Spleen (tissue), 13 donors: ENCODE measurements around the gene LRMDA. TPM values are rescaled to one million over a fixed set of nuclear protein-coding genes. Genes with fewer than 3 reads are reported as not detected.
A peak's percentile ranks its signal among the peaks of the same experiment; 100 is the strongest.

Experiments
- DNase-seq: peaks from one replicate; pipeline ENCODE4 v3.0.0-alpha.2; 2020
- H3K27ac ChIP-seq, 8 donors: fragments of 200-600 bp; sonication (generic) in 7 of 8; 1 replicate in 4 of 8; 2 replicates in 4 of 8; pipeline versions ENCODE4 v1.5.0 to v1.8.0; 2016 to 2021; ENCODE audit warnings: inconsistent platforms in 4 of 8, mild to moderate bottlenecking in 4 of 8, moderate library complexity in 1 of 8
- H3K27me3 ChIP-seq, 7 donors: fragments of 200-600 bp; sonication (generic) in 6 of 7; replicated peaks in 1 of 7; 1 replicate in 4 of 7; 2 replicates in 3 of 7; pipeline versions ENCODE4 v1.5.0 to v1.8.0; 2016 to 2021; ENCODE audit warnings: inconsistent platforms in 3 of 7, mild to moderate bottlenecking in 1 of 7
- H3K36me3 ChIP-seq, 6 donors: fragments of 200-600 bp; sonication (generic) in 5 of 6; 1 replicate in 4 of 6; 2 replicates in 2 of 6; pipeline versions ENCODE4 v1.5.0 to v1.8.0; 2016 to 2021; ENCODE audit warnings: inconsistent platforms in 2 of 6
- H3K4me1 ChIP-seq, 6 donors: fragments of 200-600 bp; sonication (generic) in 5 of 6; 1 replicate in 3 of 6; 2 replicates in 3 of 6; pipeline versions ENCODE4 v1.5.0 to v1.8.0; 2016 to 2021; ENCODE audit warnings: inconsistent platforms in 3 of 6
- H3K4me3 ChIP-seq, 8 donors: fragments of 200-600 bp; sonication (generic) in 7 of 8; 1 replicate in 4 of 8; 2 replicates in 4 of 8; pipeline versions ENCODE4 v1.5.0 to v1.8.0; 2016 to 2021; ENCODE audit warnings: inconsistent platforms in 4 of 8, mild to moderate bottlenecking in 4 of 8, moderate library complexity in 2 of 8
- H3K9me3 ChIP-seq, 8 donors: fragments of 200-600 bp; sonication (generic) in 7 of 8; 1 replicate in 4 of 8; 2 replicates in 4 of 8; pipeline versions ENCODE4 v1.5.0 to v1.8.0; 2016 to 2021; ENCODE audit warnings: inconsistent platforms in 4 of 8
- CTCF ChIP-seq, 11 experiments: fragments of 200-600 bp in 7 of 11; fragments of 450-650 bp in 4 of 11; sonication (generic) in 4 of 11; IDR thresholded peaks in 8 of 11; conservative IDR thresholded peaks in 3 of 11; 1 replicate in 7 of 11; 2 replicates in 4 of 11; pipeline versions ENCODE4 v1.4.0 to v1.8.0; 2016 to 2021; ENCODE audit warnings: antibody characterized with exemption in 11 of 11, inconsistent platforms in 4 of 11, mild to moderate bottlenecking in 1 of 11
- POLR2A ChIP-seq, 3 donors: fragments of 450-650 bp; IDR thresholded peaks; one replicate each; pipeline ENCODE4 v1.5.1; 2017; ENCODE audit warnings: antibody characterized with exemption in 3 of 3, mild to moderate bottlenecking in 1 of 3
- POLR2AphosphoS5 ChIP-seq, 3 donors: sonication (generic); formaldehyde crosslinking; IDR thresholded peaks; one replicate each; pipeline ENCODE4 v1.5.1; 2017; ENCODE audit warnings: antibody characterized with exemption in 3 of 3
- WGBS, 5 donors: extraction: QIAGEN DNeasy Blood & Tissue Kit in 3 of 5; methylation state at CpG; one replicate each; pipeline versions ENCODE4 v1.1.5 to v1.1.7; 2013 to 2018; 5-methylcytosine and 5-hydroxymethylcytosine counted together
- intact Hi-C: fragments of 100-400 bp; cut with DNase I; formaldehyde crosslinking; loops from one replicate; pipeline ENCODE4 v1.15.0; 2023; ENCODE audit warnings: low total_unique reads
- long read RNA-seq, 2 donors: transcript quantifications; one replicate each; lab custom pipeline, GENCODE V29; 2026
- polyA plus RNA-seq, 3 donors: library from polyadenylated mRNA; stranded (reverse); fragments of 200-250 nt; gene quantifications; one replicate each; pipeline ENCODE4 v1.2.1, GENCODE V29; 2013
- total RNA-seq, 7 donors: library from RNA; depleted of rRNA in 3 of 7; stranded (reverse); fragments of >200 nt in 3 of 7; fragmentation: NEBNext Ultra II Directional in 4 of 7; extraction: Animal tissue kit (Norgen Biotek cat#: 25700) in 4 of 7; gene quantifications; one replicate each; pipeline versions ENCODE4 v1.1.0 to v1.2.1, GENCODE V29; 2016 to 2021
- donor health status: healthy with polysubstance abuse.
- donor health status: DM: no; HTN: no; CAD: no; lungs with moderate emphysema.
- donor health status: DM: no; HTN: no; CAD: no.
- donor health status: Bipolar disorder and iron deficiency.
- donor health status: healthy.
- donor health status: DM: no; HTN: no; CAD: no.
- donor health status: DM: yes; HTN: yes; CAD: no.

The LRMDA gene
- total RNA-seq (10 to 100 TPM; 24.0 to 46.6 (median 34.5) TPM), polyA plus RNA-seq (10 to 100 TPM in 2 of 3 donors, 1 to 10 TPM in 1; 7.3 to 11.6 (median 10.4) TPM)
- long read RNA-seq, donor 1, transcript LRMDA-216 (3 exons, 393 nt) = major isoform, 7 of 7 reads
- long read RNA-seq, donor 1, partial matches to known transcripts = 0 of 7 reads
- long read RNA-seq, donor 1, other reads (novel, unspliced or antisense) = 0 of 7 reads
- long read RNA-seq, donor 2, partial matches to known transcripts = 0 of 4 reads
- long read RNA-seq, donor 2, other reads (novel, unspliced or antisense) = 0 of 4 reads

GRCh38 chr10:75431180-75432111 lies at the start of gene LRMDA:
LRMDA (plus strand) TSS chr10:75431624.
- intact Hi-C loops = no loop called here
- TF ChIP-seq POLR2AphosphoS5 (IDR thresholded peaks at IDR 0.05) (peak in 2 of 3 donors; percentile 40 to 48), CTCF (IDR thresholded peaks at IDR 0.05 in 8 of 11, conservative IDR thresholded peaks at IDR 0.05 in 3 of 11) (no peak)
- H3K27me3 ChIP-seq = peaks cover 0 to 53% (median 0%) of the 10 kb centered on the region in 7 donors
- WGBS, 5 donors = 3 to 7% (median 5%) methylated on average over 41 to 82 of the region's 82 CpGs
- H3K4me3 ChIP-seq = peak within 1 kb of the TSS; percentile 40 to 71 (median 52)
- peak; percentile 90 for DNase-seq
- no peaks in the 10 kb centered on the region for H3K36me3 ChIP-seq
- H3K4me1 ChIP-seq = peaks cover 7 to 64% (median 35%) of the 10 kb centered on the region in 6 donors
- H3K27ac ChIP-seq = peak within 1 kb of the TSS in 7 of 8 donors; percentile 58 to 86 (median 79)
- H3K9me3 ChIP-seq = no peaks in the 10 kb centered on the region

DNA sequence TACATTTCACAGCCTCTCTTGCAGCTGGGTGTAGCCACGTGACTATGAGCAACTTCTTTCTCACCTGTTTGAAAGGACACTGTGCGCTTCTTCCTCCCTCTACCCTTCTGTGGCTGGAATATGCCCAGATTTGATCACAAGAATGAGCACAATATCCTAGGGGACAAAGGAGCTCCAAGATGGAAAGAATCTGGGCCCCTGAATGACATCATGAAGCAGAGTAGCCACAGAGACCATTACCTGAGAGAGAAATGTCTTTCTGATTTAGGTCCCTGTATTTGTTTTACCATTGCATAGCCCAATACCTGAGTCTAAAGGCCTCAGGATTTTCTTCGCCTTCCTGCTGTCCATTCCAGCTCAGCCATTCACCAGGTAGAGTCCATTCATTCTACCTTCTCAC lies 45.3 kb upstream of the LRMDA start:
- WGBS, 5 donors = 85 to 96% (median 94%) methylated on average over 3 of the region's 3 CpGs
- no peak for TF ChIP-seq POLR2AphosphoS5 (IDR thresholded peaks at IDR 0.05)
- no peak for TF ChIP-seq POLR2A (IDR thresholded peaks at IDR 0.05)
- TF ChIP-seq CTCF (IDR thresholded peaks at IDR 0.05 in 8 of 11, conservative IDR thresholded peaks at IDR 0.05 in 3 of 11) = no peak
- no peak overlapping the region for H3K27ac ChIP-seq

DNA sequence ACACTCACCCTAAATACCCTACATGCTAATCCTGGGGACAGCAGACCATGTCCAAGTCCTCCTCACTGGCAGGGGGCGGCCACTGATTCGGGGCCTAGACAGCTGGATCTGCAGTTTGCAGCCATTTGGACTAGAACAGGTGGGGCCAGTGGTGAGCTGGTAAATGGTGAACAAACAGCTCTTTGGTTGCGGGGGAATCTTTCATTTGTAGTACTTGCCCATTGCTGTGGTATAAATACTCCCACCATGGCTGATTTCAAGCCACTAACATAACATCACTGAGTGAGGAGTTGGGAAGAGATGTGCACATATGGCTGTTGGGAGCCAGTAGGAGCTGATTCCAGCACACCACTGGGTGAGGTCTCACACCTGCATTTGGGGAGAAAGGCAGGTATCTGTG lies 43.3 kb upstream of the LRMDA start:
- no peak for TF ChIP-seq POLR2AphosphoS5 (IDR thresholded peaks at IDR 0.05)
- no peak for TF ChIP-seq CTCF (IDR thresholded peaks at IDR 0.05 in 8 of 11, conservative IDR thresholded peaks at IDR 0.05 in 3 of 11)
- no peak for TF ChIP-seq POLR2A (IDR thresholded peaks at IDR 0.05)
- 95 to 97% (median 97%) methylated on average over 3 of the region's 3 CpGs for WGBS, 5 donors
- Histone ChIP-seq H3K4me1 (no peaks in the 10 kb centered on the region), H3K36me3 (no peaks in the 10 kb centered on the region), H3K9me3 (peaks cover 0 to 9% (median 3%) of the 10 kb centered on the region in 8 donors), H3K27me3 (peaks cover 0 to 40% (median 0%) of the 10 kb centered on the region in 7 donors), H3K4me3 (no peak overlapping the region), H3K27ac (no peak overlapping the region)
- intact Hi-C loops = no loop called here
- no peak for DNase-seq

More for the DNA sequence above, 45.3 kb upstream of the LRMDA start:
- Histone ChIP-seq H3K27me3 (peaks cover 0 to 32% (median 0%) of the 10 kb centered on the region in 7 donors), H3K4me3 (no peak overlapping the region), H3K9me3 (peaks cover 0 to 9% (median 3%) of the 10 kb centered on the region in 8 donors), H3K36me3 (no peaks in the 10 kb centered on the region), H3K4me1 (no peaks in the 10 kb centered on the region)
- DNase-seq = no peak
- intact Hi-C loops = no loop called here

- Histone ChIP-seq H3K4me1 (peaks cover 0 to 9% (median 6%) of the 10 kb centered on the region in 6 donors), H3K9me3 (peaks cover 0 to 9% (median 3%) of the 10 kb centered on the region in 8 donors), H3K36me3 (no peaks in the 10 kb centered on the region), H3K27ac (no peak overlapping the region), H3K4me3 (no peak overlapping the region), H3K27me3 (peaks cover 0 to 45% (median 3%) of the 10 kb centered on the region in 7 donors)
- DNase-seq = no peak
- intact Hi-C loops = no loop called here
- TF ChIP-seq CTCF (IDR thresholded peaks at IDR 0.05 in 8 of 11, conservative IDR thresholded peaks at IDR 0.05 in 3 of 11) = no peak
- TF ChIP-seq POLR2A (IDR thresholded peaks at IDR 0.05) = no peak
- no peak for TF ChIP-seq POLR2AphosphoS5 (IDR thresholded peaks at IDR 0.05)
Observed at GRCh38 chr10:75390178-75390577, 41.2 kb upstream of the LRMDA start.
